HCT116 (cell line): ENCODE measurements around the gene GALNT5. TPM values are rescaled to one million over a fixed set of nuclear protein-coding genes. Genes with fewer than 3 reads are reported as not detected.

Experiments used
- ATAC-seq: fragments of 200-7000 bp; cut with Tn5 transposase; 2 replicates; pipeline ENCODE4 v1.9.1; 2020; ENCODE audit warnings: mild to moderate bottlenecking, moderate library complexity
- BruUV-seq: library from RNA; stranded (reverse); fragments of 400-500 nt; replicated peaks from 2 replicates; lab custom pipeline; 2021; lab: Mats Ljungman, UMichigan
- CTCF ChIA-PET: fragments of 300-600 bp; sonication (Branson Sonifier 250); formaldehyde crosslinking; loops from one replicate; lab custom pipeline; 2021; ENCODE audit warnings: antibody characterized with exemption; lab: Charles Lee
- POLR2A ChIA-PET: fragments of 300-600, 350-600 bp; sonication (Branson Sonifier 250); formaldehyde crosslinking; loops from one replicate; lab custom pipeline; 2021; ENCODE audit warnings: antibody characterized with exemption; lab: Charles Lee
- RAD21 ChIA-PET, 2 experiments: fragments of 300-600 bp; sonication (Branson Sonifier 250); formaldehyde crosslinking; loops; one replicate each; lab custom pipeline; 2023; ENCODE audit warnings: low total read pairs in 2 of 2; ENCODE audit not compliant: uncharacterized antibody in 2 of 2, unreplicated experiment in 2 of 2, low non-redundant PET in 1 of 2; lab: Charles Lee
- DNase-seq: peaks from one replicate; pipeline ENCODE4 v3.0.0-alpha.2; 2010; ENCODE audit warnings: low read depth, low spot score
- H2AFZ ChIP-seq: fragments of 200-600 bp; shearing (Covaris generic), sonication (generic); 2 replicates; pipeline ENCODE4 v1.6.1; 2017; ENCODE audit warnings: low read depth, mixed run types, mixed read lengths, antibody characterized with exemption, low read length; ENCODE audit not compliant: poor library complexity, severe bottlenecking
- H3K27ac ChIP-seq: 2 replicates; pipeline ENCODE4 v1.5.1; 2012; ENCODE audit warnings: low read depth, low read length
- H3K27me3 ChIP-seq: fragments of 200-600 bp; sonication (generic); 2 replicates; pipeline ENCODE4 v1.6.1; 2016; ENCODE audit warnings: mixed run types, low read length, mixed read lengths; ENCODE audit not compliant: insufficient read depth
- H3K36me3 ChIP-seq, 2 experiments: fragments of 200-500 bp in 1 of 2; fragments of 200-600 bp in 1 of 2; sonication (Bioruptor generic) in 1 of 2; sonication (generic) in 1 of 2; 2 replicates each; pipeline versions ENCODE4 v1.5.1 to v1.6.1; 2014 to 2016; ENCODE audit warnings: low read length in 2 of 2, inconsistent platforms in 1 of 2, mixed read lengths in 1 of 2, mixed run types in 1 of 2; ENCODE audit not compliant: insufficient read depth in 2 of 2, control insufficient read depth in 1 of 2
- H3K4me1 ChIP-seq, 2 experiments: fragments of 200-600 bp in 1 of 2; sonication (generic) in 1 of 2; 2 replicates each; pipeline versions ENCODE4 v1.5.1 to v1.6.1; 2012 to 2017; ENCODE audit warnings: low read length in 2 of 2, inconsistent platforms in 1 of 2, mild to moderate bottlenecking in 1 of 2, mixed read lengths in 1 of 2, mixed run types in 1 of 2, moderate library complexity in 1 of 2; ENCODE audit not compliant: insufficient read depth in 2 of 2, control insufficient read depth in 1 of 2
- H3K4me2 ChIP-seq: fragments of 200-600 bp; sonication (generic); 2 replicates; pipeline ENCODE4 v1.6.1; 2017; ENCODE audit warnings: mixed run types, low read length, mixed read lengths
- H3K4me3 ChIP-seq, 2 experiments: fragments of 200-600 bp in 1 of 2; sonication (generic) in 1 of 2; replicated peaks in 1 of 2; 2 replicates each; pipeline ENCODE4 v1.5.1; 2011 to 2016; ENCODE audit warnings: low read length in 2 of 2, control low read depth in 1 of 2, low read depth in 1 of 2, mild to moderate bottlenecking in 1 of 2, mixed read lengths in 1 of 2, mixed run types in 1 of 2
- H3K79me2 ChIP-seq: fragments of 200-600 bp; sonication (generic); 2 replicates; pipeline ENCODE4 v1.6.1; 2017; ENCODE audit warnings: mild to moderate bottlenecking, mixed run types, low read length, moderate library complexity, mixed read lengths; ENCODE audit not compliant: insufficient read depth
- H3K9ac ChIP-seq: fragments of 200-600 bp; sonication (generic); 2 replicates; pipeline ENCODE4 v1.6.1; 2016; ENCODE audit warnings: low read length, mixed read lengths
- H3K9me2 ChIP-seq: fragments of 200-600 bp; sonication (generic), shearing (Covaris generic); 2 replicates; pipeline ENCODE4 v1.6.1; 2017; ENCODE audit warnings: mixed run types, mild to moderate bottlenecking, moderate library complexity; ENCODE audit not compliant: insufficient read depth
- H3K9me3 ChIP-seq, 2 experiments: fragments of 200-500 bp in 1 of 2; fragments of 200-600 bp in 1 of 2; sonication (Bioruptor generic) in 1 of 2; sonication (generic) in 1 of 2; 2 replicates each; pipeline ENCODE4 v1.6.1; 2014 to 2017; ENCODE audit warnings: low read length in 2 of 2, mixed read lengths in 2 of 2, inconsistent platforms in 1 of 2, low read depth in 1 of 2, mild to moderate bottlenecking in 1 of 2, mixed run types in 1 of 2, moderate library complexity in 1 of 2; ENCODE audit not compliant: control insufficient read depth in 1 of 2, insufficient read depth in 1 of 2
- H4K20me1 ChIP-seq: fragments of 200-600 bp; sonication (generic), shearing (Covaris generic); 2 replicates; pipeline ENCODE4 v1.6.1; 2017; ENCODE audit warnings: mixed run types, mild to moderate bottlenecking, moderate library complexity; ENCODE audit not compliant: insufficient read depth
- CBX3 ChIP-seq: IDR thresholded peaks from 2 replicates; pipeline ENCODE4 v1.6.1; 2012; ENCODE audit warnings: low read depth
- CEBPB ChIP-seq: IDR thresholded peaks from 2 replicates; pipeline ENCODE4 v1.6.1; 2012; ENCODE audit warnings: low read depth
- CTCF ChIP-seq, 3 experiments: fragments of 200-600 bp in 1 of 3; sonication (generic) in 1 of 3; IDR thresholded peaks in 2 of 3; conservative IDR thresholded peaks in 1 of 3; 2 replicates each; pipeline ENCODE4 v1.5.1; 2012 to 2017; ENCODE audit warnings: low read depth in 2 of 3, low read length in 2 of 3, antibody characterized with exemption in 1 of 3, borderline replicate concordance in 1 of 3, control low read depth in 1 of 3, mild to moderate bottlenecking in 1 of 3, mixed read lengths in 1 of 3, mixed run types in 1 of 3, moderate library complexity in 1 of 3; ENCODE audit not compliant: insufficient read depth in 1 of 3
- EGR1 ChIP-seq: IDR thresholded peaks from 2 replicates; pipeline ENCODE4 v1.6.1; 2012; ENCODE audit warnings: low read depth
- EZH2 ChIP-seq: fragments of 200-600 bp; sonication (generic); IDR thresholded peaks from 2 replicates; pipeline ENCODE4 v1.6.1; 2017; ENCODE audit warnings: antibody characterized with exemption, mixed run types
- EZH2phosphoT487 ChIP-seq: fragments of 200-600 bp; IDR thresholded peaks from 2 replicates; pipeline ENCODE4 v1.6.1; 2018; ENCODE audit warnings: antibody characterized with exemption, borderline replicate concordance
- FOSL1 ChIP-seq: IDR thresholded peaks from 2 replicates; pipeline ENCODE4 v1.6.1; 2012; ENCODE audit warnings: low read depth
- JUND ChIP-seq: IDR thresholded peaks from 2 replicates; pipeline ENCODE4 v1.6.1; 2012
- POLR2A ChIP-seq: IDR thresholded peaks from 2 replicates; pipeline ENCODE4 v1.7.0; 2011; ENCODE audit warnings: borderline replicate concordance; ENCODE audit not compliant: insufficient read depth, insufficient read length; ENCODE audit errors: extremely low read depth
- POLR2AphosphoS5 ChIP-seq: IDR thresholded peaks from 2 replicates; pipeline ENCODE4 v1.6.1; 2011; ENCODE audit warnings: mild to moderate bottlenecking, low read depth, low read length, moderate library complexity
- RAD21 ChIP-seq: IDR thresholded peaks from 2 replicates; pipeline ENCODE4 v1.6.1; 2012; ENCODE audit warnings: low read depth, mild to moderate bottlenecking
- SIN3A ChIP-seq: IDR thresholded peaks from 2 replicates; pipeline ENCODE4 v1.6.1; 2012; ENCODE audit warnings: low read depth
- SP1 ChIP-seq: IDR thresholded peaks from 2 replicates; pipeline ENCODE4 v1.6.1; 2012; ENCODE audit warnings: low read depth
- SRF ChIP-seq: IDR thresholded peaks from 2 replicates; pipeline ENCODE4 v1.6.1; 2012; ENCODE audit warnings: low read depth
- TCF7L2 ChIP-seq: IDR thresholded peaks from 2 replicates; pipeline ENCODE4 v1.7.0; 2011; ENCODE audit warnings: borderline replicate concordance, inconsistent platforms; ENCODE audit not compliant: insufficient read depth, insufficient read length; ENCODE audit errors: extremely low read depth
- intact Hi-C: fragments of 100-400 bp; cut with micrococcal nuclease; formaldehyde crosslinking; loops from 2 replicates; pipeline ENCODE4 v1.10.0; 2022
- total RNA-seq: library from RNA; stranded (reverse); gene quantifications from one replicate; pipeline ENCODE4 v1.2.1, GENCODE V29; 2021; ENCODE audit not compliant: unreplicated experiment
- TF ChIP-seq, protein P1 (sequence below): IDR thresholded peaks from 2 replicates; pipeline ENCODE4 v1.6.1; 2012; ENCODE audit warnings: low read depth
- TF ChIP-seq, protein P2 (sequence below): IDR thresholded peaks from 2 replicates; pipeline ENCODE4 v1.6.1; 2012

Gene GALNT5
- total RNA-seq, 1 experiment from 2014 or later, result 3.9 TPM

DNA sequence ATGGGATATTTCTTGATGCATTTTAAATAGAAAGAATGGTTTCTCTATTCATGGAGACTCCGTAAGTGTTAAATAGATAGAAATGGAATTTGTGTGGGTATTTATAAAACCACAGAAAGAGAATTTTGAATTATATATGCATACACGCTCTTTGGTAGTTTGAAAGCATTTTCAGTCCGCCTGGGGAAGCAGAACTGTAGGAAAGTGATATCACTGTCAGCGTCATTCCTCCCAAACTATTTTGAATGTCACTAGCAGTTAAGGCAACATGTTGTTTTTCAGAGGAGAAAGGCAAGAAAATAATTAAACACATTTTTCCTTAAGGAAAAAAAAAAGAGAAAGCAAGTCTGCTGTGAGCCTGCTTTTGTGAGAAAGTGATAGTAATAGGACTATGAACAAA is 76.8 kb downstream of the GALNT5 start (continued):
- TF ChIP-seq CTCF (IDR thresholded peaks at IDR 0.05 in 2 of 3, conservative IDR thresholded peaks at IDR 0.05 in 1 of 3; ENCODE audit: borderline replicate concordance in 1 of 3, insufficient read depth in 1 of 3, low read depth in 2 of 3, low read length in 2 of 3) (no peak), JUND (no peak), FOSL1 (no peak), CBX3 (no peak), RAD21 (no peak)
- TF ChIP-seq, protein P1, sequence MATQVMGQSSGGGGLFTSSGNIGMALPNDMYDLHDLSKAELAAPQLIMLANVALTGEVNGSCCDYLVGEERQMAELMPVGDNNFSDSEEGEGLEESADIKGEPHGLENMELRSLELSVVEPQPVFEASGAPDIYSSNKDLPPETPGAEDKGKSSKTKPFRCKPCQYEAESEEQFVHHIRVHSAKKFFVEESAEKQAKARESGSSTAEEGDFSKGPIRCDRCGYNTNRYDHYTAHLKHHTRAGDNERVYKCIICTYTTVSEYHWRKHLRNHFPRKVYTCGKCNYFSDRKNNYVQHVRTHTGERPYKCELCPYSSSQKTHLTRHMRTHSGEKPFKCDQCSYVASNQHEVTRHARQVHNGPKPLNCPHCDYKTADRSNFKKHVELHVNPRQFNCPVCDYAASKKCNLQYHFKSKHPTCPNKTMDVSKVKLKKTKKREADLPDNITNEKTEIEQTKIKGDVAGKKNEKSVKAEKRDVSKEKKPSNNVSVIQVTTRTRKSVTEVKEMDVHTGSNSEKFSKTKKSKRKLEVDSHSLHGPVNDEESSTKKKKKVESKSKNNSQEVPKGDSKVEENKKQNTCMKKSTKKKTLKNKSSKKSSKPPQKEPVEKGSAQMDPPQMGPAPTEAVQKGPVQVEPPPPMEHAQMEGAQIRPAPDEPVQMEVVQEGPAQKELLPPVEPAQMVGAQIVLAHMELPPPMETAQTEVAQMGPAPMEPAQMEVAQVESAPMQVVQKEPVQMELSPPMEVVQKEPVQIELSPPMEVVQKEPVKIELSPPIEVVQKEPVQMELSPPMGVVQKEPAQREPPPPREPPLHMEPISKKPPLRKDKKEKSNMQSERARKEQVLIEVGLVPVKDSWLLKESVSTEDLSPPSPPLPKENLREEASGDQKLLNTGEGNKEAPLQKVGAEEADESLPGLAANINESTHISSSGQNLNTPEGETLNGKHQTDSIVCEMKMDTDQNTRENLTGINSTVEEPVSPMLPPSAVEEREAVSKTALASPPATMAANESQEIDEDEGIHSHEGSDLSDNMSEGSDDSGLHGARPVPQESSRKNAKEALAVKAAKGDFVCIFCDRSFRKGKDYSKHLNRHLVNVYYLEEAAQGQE, result no peak
- TF ChIP-seq, protein P2, sequence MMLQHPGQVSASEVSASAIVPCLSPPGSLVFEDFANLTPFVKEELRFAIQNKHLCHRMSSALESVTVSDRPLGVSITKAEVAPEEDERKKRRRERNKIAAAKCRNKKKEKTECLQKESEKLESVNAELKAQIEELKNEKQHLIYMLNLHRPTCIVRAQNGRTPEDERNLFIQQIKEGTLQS, result no peak

- CTCF ChIA-PET, result interaction anchor here (2.7 to 3.9 kb wide), 3 partner anchors 12 to 32 kb away, joined by 13 to 22 read pairs (median 18); no protein-coding TSS in a partner anchor
- no peaks in the 10 kb centered on the region for H4K20me1 ChIP-seq
- no peaks in the 10 kb centered on the region for H3K9me3 ChIP-seq
- H3K4me3 ChIP-seq, result no peak overlapping the region
- H3K36me3 ChIP-seq, result no peaks in the 10 kb centered on the region
- no peak overlapping the region for H3K9ac ChIP-seq
- RAD21 ChIA-PET, result no interaction called here
- DNase-seq (no peak), ATAC-seq (no peak)
- no peak overlapping the region for H3K27ac ChIP-seq
- H3K4me2 ChIP-seq, result no peak overlapping the region
- H3K27me3 ChIP-seq, result no peaks in the 10 kb centered on the region
- H3K4me1 ChIP-seq, result peaks cover 0 to 4% of the 10 kb centered on the region in 2 experiments; a peak in 1 of 4 replicates
- POLR2A ChIA-PET, result no interaction called here
- BruUV-seq, result no TSS peak
- H3K9me2 ChIP-seq, result no peaks in the 10 kb centered on the region
- intact Hi-C loops, result no loop called here
- H3K79me2 ChIP-seq, result no peaks in the 10 kb centered on the region
- H2AFZ ChIP-seq, result no peak overlapping the region
- no peak for TF ChIP-seq CBX3
- TF ChIP-seq POLR2A, result no peak
- TF ChIP-seq JUND, result no peak
- TF ChIP-seq CEBPB, result no peak
- no peak for TF ChIP-seq EZH2phosphoT487
- TF ChIP-seq EGR1, result no peak
- no peak for TF ChIP-seq SIN3A
- TF ChIP-seq CTCF (IDR thresholded peaks at IDR 0.05 in 2 of 3, conservative IDR thresholded peaks at IDR 0.05 in 1 of 3; ENCODE audit: borderline replicate concordance in 1 of 3, insufficient read depth in 1 of 3, low read depth in 2 of 3, low read length in 2 of 3), result no peak
- no peak for TF ChIP-seq RAD21
- TF ChIP-seq TCF7L2, result no peak
- no peak for TF ChIP-seq SP1
- no peak for TF ChIP-seq POLR2AphosphoS5
- no peak for TF ChIP-seq SRF
- TF ChIP-seq EZH2, result no peak
Measured at GRCh38 chr2:157334797-157335196, 77.3 kb downstream of the GALNT5 start.
